Loucy (cell line): Measurements from ENCODE around the gene N4BP2.
"Not testable (repeated sequence)": the region's sequence is repeated elsewhere in the genome, so short reads cannot be mapped to it uniquely, and the experiment has no call there.

Source experiments
- H2AFZ ChIP-seq: fragments of 200-600 bp; sonication (generic); 2 replicates; pipeline ENCODE4 v1.6.0; 2016; ENCODE audit warnings: antibody characterized with exemption, mild to moderate bottlenecking, low read length, moderate library complexity
- H3F3A ChIP-seq: fragments of 200-600 bp; 2 replicates; pipeline ENCODE4 v1.6.0; 2016; ENCODE audit warnings: antibody characterized with exemption, low read depth, mild to moderate bottlenecking
- H3K27me3 ChIP-seq: fragments of 200-600 bp; sonication (generic); 2 replicates; pipeline ENCODE4 v1.6.1; 2014; ENCODE audit warnings: low read length, mild to moderate bottlenecking; ENCODE audit not compliant: insufficient read depth, poor library complexity, severe bottlenecking
- H3K36me3 ChIP-seq: fragments of 200-600 bp; sonication (generic); 2 replicates; pipeline ENCODE4 v1.6.1; 2016; ENCODE audit warnings: low read length; ENCODE audit not compliant: insufficient read depth
- H3K4me1 ChIP-seq: fragments of 200-600 bp; sonication (generic); 2 replicates; pipeline ENCODE4 v1.5.1; 2014; ENCODE audit warnings: low read length, mild to moderate bottlenecking; ENCODE audit not compliant: insufficient read depth, poor library complexity, severe bottlenecking
- H3K4me2 ChIP-seq: fragments of 200-600 bp; sonication (generic); 2 replicates; pipeline ENCODE4 v1.6.0; 2014; ENCODE audit warnings: antibody characterized with exemption, low read length, low read depth, mild to moderate bottlenecking; ENCODE audit not compliant: poor library complexity, severe bottlenecking
- H3K4me3 ChIP-seq: fragments of 200-600 bp; sonication (generic); 2 replicates; pipeline ENCODE4 v1.5.1; 2014; ENCODE audit warnings: low read length, mild to moderate bottlenecking, mixed read lengths; ENCODE audit not compliant: poor library complexity, severe bottlenecking
- H3K79me2 ChIP-seq: fragments of 200-600 bp; sonication (generic); 2 replicates; pipeline ENCODE4 v1.6.1; 2014; ENCODE audit warnings: low read length; ENCODE audit not compliant: insufficient read depth
- H3K9ac ChIP-seq: fragments of 200-600 bp; sonication (generic); 2 replicates; pipeline ENCODE4 v1.6.0; 2014; ENCODE audit warnings: mild to moderate bottlenecking, low read depth, low read length, moderate library complexity; ENCODE audit not compliant: poor library complexity, severe bottlenecking
- H3K9me2 ChIP-seq: fragments of 200-600 bp; sonication (generic); replicated peaks from 2 replicates; pipeline ENCODE4 v1.6.1; 2016; ENCODE audit warnings: low read depth, low read length, mixed read lengths
- H3K9me3 ChIP-seq: fragments of 200-600 bp; sonication (generic); 2 replicates; pipeline ENCODE4 v1.6.1; 2014; ENCODE audit warnings: mild to moderate bottlenecking, antibody characterized with exemption, low read length, low read depth; ENCODE audit not compliant: insufficient read depth
- H4K20me1 ChIP-seq: fragments of 200-600 bp; sonication (generic); 2 replicates; pipeline ENCODE4 v1.6.0; 2014; ENCODE audit warnings: antibody characterized with exemption, low read length, mild to moderate bottlenecking; ENCODE audit not compliant: insufficient read depth, poor library complexity, severe bottlenecking
- EZH2phosphoT487 ChIP-seq: fragments of 200-600 bp; IDR thresholded peaks from 2 replicates; pipeline ENCODE4 v1.6.1; 2018; ENCODE audit warnings: antibody characterized with exemption, mild to moderate bottlenecking, moderate library complexity, borderline replicate concordance
- TF ChIP-seq, protein P1 (sequence below): fragments of 200-600 bp; sonication (generic); conservative IDR thresholded peaks from 2 replicates; pipeline ENCODE4 v1.5.1; 2014; ENCODE audit warnings: mild to moderate bottlenecking, antibody characterized with exemption, low read length

N4BP2 gene

DNA sequence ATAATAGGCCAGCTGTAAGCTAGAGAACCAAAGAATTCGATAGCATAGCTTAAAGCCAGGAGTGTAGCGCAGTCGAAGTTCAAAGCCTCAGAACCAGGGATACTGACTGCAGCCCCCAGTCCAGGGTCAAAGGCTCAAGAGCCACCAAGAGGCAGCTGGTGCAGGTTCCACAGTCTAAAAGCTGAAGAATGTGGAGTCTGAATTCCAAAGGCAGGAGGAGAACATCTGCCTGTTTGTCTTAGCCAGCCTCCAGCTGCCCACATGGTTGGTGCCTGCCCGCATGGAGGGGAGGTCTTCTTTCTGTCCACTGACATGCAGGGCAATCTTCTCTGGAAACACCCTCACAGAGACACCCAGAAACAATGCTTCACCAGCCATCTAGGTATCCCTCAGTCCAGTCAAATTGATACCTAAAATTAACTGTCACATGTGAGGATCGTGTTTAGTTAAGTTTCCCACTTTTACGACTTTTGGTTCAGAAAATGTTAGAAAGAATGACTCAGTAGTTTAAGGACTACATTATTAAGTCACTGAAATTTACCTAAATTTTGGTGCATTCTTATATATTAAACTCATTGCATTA, 87.4 kb downstream of the N4BP2 start:
- Histone ChIP-seq H3K27me3 (no peaks in the 10 kb centered on the region), H3K4me2 (no peak overlapping the region), H3K36me3 (peaks cover 41% of the 10 kb centered on the region; the same call in 1 of the 2 replicates), H3K79me2 (no peaks in the 10 kb centered on the region), H3F3A (no peaks in the 10 kb centered on the region), H3K4me3 (no peak overlapping the region), H4K20me1 (no peaks in the 10 kb centered on the region), H3K4me1 (no peaks in the 10 kb centered on the region), H3K9me3 (no peaks in the 10 kb centered on the region), H2AFZ (no peak overlapping the region), H3K9me2 (no peaks in the 10 kb centered on the region), H3K9ac (no peak overlapping the region)
- TF ChIP-seq EZH2phosphoT487 = no peak
- TF ChIP-seq, protein P1, sequence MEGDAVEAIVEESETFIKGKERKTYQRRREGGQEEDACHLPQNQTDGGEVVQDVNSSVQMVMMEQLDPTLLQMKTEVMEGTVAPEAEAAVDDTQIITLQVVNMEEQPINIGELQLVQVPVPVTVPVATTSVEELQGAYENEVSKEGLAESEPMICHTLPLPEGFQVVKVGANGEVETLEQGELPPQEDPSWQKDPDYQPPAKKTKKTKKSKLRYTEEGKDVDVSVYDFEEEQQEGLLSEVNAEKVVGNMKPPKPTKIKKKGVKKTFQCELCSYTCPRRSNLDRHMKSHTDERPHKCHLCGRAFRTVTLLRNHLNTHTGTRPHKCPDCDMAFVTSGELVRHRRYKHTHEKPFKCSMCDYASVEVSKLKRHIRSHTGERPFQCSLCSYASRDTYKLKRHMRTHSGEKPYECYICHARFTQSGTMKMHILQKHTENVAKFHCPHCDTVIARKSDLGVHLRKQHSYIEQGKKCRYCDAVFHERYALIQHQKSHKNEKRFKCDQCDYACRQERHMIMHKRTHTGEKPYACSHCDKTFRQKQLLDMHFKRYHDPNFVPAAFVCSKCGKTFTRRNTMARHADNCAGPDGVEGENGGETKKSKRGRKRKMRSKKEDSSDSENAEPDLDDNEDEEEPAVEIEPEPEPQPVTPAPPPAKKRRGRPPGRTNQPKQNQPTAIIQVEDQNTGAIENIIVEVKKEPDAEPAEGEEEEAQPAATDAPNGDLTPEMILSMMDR = no peak

DNA sequence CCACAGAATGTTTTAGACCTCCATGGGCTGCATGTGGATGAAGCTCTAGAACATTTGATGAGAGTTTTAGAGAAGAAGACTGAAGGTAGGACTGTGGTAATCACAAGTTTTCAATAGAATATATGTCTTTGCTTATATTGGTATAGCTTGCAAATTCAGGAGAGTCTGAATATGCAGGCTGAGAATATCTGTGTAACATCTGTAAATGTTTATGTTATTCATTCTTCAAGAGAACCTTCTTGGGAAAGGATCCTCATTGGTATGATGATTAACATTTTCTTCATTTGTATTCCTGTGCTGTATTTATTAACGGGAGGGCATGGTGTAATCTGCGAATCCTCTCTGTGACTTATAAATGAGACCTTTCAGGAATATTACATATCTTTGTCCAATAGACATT, 88.1 kb downstream of the N4BP2 start:
- Histone ChIP-seq H3K36me3 (peaks cover 41% of the 10 kb centered on the region; the same call in 1 of the 2 replicates), H4K20me1 (no peaks in the 10 kb centered on the region), H3K4me3 (no peak overlapping the region), H2AFZ (no peak overlapping the region), H3K9ac (no peak overlapping the region), H3K4me2 (no peak overlapping the region), H3K27me3 (no peaks in the 10 kb centered on the region), H3K9me2 (no peaks in the 10 kb centered on the region), H3K4me1 (no peaks in the 10 kb centered on the region), H3K79me2 (no peaks in the 10 kb centered on the region), H3K9me3 (no peaks in the 10 kb centered on the region), H3F3A (no peaks in the 10 kb centered on the region)
- TF ChIP-seq, protein P1 = no peak
- no peak for TF ChIP-seq EZH2phosphoT487

DNA sequence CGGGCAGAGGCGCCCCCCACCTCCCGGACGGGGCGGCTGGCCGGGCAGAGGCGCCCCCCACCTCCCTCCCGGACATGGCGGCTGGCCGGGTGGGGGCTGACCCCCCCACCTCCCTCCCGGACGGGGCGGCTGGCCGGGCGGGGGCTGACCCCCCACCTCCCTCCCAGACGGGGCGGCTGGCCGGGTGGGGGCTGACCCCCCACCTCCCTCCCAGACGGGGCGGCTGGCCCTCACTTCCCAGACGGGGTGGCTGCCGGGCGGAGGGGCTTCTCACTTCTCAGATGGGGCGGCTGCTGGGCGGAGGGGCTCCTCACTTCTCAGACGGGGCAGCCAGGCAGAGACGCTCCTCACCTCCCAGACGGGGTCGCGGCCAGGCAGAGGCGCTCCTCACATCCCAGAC, 90.8 kb downstream of the N4BP2 start:
- not testable (repeated sequence) for H4K20me1 ChIP-seq, H3K9me3 ChIP-seq, H3K9ac ChIP-seq, H3K4me2 ChIP-seq, H2AFZ ChIP-seq, H3F3A ChIP-seq, H3K9me2 ChIP-seq, H3K27me3 ChIP-seq, H3K4me3 ChIP-seq
- Histone ChIP-seq H3K4me1 (peaks cover 17% of the 10 kb centered on the region), H3K79me2 (peaks cover 26% of the 10 kb centered on the region), H3K36me3 (peaks cover 44% of the 10 kb centered on the region)

DNA sequence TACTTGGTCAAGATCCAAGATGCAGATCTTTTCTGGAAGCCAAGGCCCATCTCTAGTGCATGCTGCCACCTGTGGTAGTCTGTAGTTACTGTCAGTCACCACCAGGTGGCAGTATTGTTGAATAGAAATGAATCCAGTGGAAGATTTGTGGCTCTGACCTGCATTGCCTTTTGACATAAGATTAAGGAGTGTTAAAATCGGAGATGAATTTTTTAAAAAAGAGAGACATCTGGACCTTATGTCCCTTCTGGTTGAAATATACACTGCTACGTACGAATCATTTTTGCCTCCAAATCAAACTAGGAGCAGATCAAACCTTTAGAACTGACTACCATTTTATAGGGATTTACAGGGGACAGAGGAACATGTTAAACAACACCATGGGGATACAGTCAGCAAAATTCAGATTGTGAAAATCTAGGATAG, 93.3 kb downstream of the N4BP2 start:
- H3K9ac ChIP-seq = no peak overlapping the region
- no peak for TF ChIP-seq EZH2phosphoT487
- TF ChIP-seq, protein P1 = peak; percentile 88

More for the DNA sequence above, 93.3 kb downstream of the N4BP2 start:
- H3K9me2 ChIP-seq = no peaks in the 10 kb centered on the region
- no peaks in the 10 kb centered on the region; the same call in 1 of the 2 replicates for H3F3A ChIP-seq
- peaks cover 3% of the 10 kb centered on the region for H4K20me1 ChIP-seq
- H3K4me1 ChIP-seq = peaks cover 37% of the 10 kb centered on the region
- no peaks in the 10 kb centered on the region for H3K27me3 ChIP-seq
- H3K4me3 ChIP-seq = no peak overlapping the region
- no peak overlapping the region for H2AFZ ChIP-seq
- peaks cover 40% of the 10 kb centered on the region for H3K79me2 ChIP-seq
- H3K9me3 ChIP-seq = peaks cover 8% of the 10 kb centered on the region; the same call in 1 of the 2 replicates
- peaks cover 20% of the 10 kb centered on the region for H3K36me3 ChIP-seq
- no peak overlapping the region for H3K4me2 ChIP-seq
